Right forelimb (tissue), 1 donor: ENCODE measurements around the gene STMN1.
"Not testable (repeated sequence)": the region's sequence is repeated elsewhere in the genome, so short reads cannot be mapped to it uniquely, and the experiment has no call there.

Experiments
- DNase-seq: peaks from one replicate; pipeline ENCODE4 v3.0.0-alpha.2; 2018

The STMN1 gene

DNA sequence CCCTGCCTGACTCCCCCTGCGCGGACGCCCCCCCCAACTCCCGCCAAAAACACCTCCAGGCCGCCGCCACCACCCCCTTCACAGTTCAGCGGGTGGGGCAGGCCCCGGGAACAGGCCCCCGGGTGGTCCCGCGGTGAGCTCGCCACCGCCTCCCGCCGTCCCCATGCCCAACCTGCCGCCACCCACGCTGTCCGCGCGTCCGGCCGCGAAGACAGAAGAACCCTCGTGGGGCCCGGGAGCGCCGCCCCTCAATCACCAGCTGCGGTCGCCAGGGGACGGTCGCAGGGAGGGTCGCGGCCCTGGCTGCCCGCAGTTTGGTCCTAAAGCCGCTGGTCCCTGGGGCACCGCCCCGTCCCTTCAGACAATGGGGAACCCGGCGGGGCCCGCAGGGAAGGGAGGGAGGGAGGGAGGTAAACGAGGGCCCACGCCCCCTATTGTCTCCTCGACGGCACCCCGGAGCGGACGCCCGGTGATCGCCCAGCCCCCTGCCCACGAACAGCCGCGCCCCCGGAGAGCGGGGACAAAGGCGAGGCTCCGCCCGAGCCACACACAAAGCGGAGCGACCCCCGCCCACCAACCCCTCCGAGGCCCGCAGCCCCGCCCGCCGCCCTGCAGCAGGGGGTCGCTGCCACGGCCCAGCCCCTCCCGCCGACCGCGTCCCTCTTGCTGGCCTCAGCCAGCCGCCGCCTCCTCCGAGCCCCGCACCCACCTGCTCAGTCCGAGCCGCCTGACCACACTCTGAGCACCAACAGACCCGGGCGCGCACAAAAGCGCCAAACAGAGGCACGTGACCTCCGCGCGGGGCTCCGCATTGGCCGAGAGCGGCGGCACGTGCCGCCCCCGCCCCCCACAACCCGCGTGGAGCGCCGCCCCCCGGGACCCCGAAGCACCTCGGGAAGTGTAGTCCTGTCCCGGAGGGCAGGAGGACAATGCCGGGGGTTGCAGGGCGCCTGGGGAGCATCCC, at the start of gene STMN1:
Gene STMN1, minus strand, starts transcription at position 740 of the 964 bp plus-strand sequence. CDS start 1,743 bp downstream, outside the sequence.
- peak; percentile 96 for DNase-seq

GRCh38 chr1:25955553-25955952, 49.3 kb upstream of the STMN1 start:
- no peak for DNase-seq

DNA sequence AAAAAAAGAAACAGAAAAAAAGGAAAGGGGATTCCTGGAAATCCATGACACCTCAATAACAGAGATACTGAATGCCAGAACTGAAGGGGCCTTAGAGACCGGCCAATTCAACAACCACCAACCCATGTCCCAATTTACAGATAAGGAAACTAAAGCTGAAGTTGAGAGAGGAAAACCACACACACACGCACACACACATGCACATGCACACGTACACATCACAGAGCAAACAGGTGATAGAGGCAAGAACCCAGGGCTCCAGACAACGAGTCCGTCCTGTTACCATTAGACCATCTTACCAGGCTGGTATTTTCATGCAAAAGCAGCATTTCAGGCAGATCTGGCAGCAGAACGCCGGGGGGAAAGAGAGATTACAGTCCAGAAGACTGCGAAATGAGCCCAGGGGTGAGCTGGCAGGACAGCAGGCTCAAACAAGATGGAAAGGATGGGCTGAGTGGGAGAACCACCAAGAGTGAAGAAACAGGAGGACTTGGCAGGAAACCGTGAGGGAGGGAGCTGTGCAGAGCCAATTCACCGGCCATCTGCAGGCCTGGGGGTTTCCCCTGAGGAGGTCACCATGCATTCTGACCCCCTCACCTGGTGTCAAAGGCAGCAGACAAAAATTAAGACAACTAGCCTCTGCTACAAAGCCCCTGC, 48.2 kb upstream of the STMN1 start:
- no peak for DNase-seq

- peak; percentile 87 for DNase-seq
These were observed 46.7 kb upstream of the STMN1 start for GRCh38 chr1:25952841-25953401.

DNA sequence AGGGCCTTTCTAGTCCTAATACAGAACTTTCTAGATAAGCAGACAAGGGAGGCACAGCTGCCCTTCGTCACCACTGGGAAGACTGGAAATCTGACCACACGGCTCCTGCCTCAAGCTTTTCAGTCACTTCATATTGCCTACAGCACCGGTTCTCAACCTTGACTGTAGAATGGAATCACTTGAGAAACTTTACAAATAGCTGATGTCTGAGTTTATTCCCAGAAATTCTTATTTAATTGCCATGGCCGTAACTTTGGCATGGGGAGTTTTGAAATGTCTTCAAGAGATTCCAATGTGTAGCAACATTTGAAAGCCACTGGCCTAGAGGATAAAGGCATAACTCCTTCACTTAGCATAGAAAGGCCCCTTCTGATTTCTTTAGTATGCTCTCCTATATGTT, 42.4 kb upstream of the STMN1 start:
- DNase-seq = no peak

DNA sequence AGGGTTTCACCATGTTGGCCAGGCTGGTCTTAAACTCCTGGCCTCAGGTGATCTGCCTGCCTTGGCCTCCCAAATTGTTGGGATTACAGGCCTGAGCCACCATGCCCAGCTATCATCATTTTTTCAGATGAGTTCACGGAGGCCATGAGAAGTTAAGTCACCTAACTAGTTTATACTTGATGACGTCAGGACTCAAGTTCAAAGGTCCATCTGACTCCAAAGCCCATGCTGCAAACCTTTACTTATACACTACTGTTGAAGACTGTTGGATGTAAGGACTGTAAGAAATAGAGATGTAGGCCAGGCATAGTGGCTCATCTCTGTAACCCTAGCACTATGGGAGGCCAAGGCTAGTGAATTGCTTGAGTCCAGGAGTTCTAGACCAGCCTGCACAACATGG, 40.8 kb upstream of the STMN1 start:
- no peak for DNase-seq

- no peak for DNase-seq
These were observed 39.5 kb upstream of the STMN1 start for GRCh38 chr1:25945761-25946160.

GRCh38 chr1:25944986-25945385, 38.8 kb upstream of the STMN1 start:
- DNase-seq = no peak

- not testable (repeated sequence) for DNase-seq
These were observed 37.3 kb upstream of the STMN1 start for GRCh38 chr1:25943511-25943910.

DNA sequence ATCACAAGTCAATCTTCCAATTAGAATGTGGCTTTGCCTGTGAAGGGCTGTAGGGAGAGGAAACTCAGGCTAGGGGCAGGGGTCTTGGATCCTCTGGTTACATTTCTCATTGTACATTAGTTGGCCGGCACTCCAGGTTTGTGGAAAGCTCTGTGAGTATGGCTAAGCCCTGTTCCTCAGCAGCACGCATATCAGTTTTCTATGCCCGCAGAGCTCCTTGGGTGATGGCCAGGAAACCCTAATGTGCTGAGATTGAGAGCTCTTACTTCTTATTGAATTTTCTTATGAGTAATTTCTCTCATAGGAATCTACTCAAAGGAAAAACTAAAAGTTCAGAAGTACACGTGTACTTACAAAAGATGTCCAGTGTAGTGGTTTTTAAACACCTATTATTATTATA, 30.7 kb upstream of the STMN1 start:
- DNase-seq = no peak

- DNase-seq = no peak
These were observed 27.5 kb upstream of the STMN1 start for GRCh38 chr1:25933479-25934365.

- DNase-seq = not testable (repeated sequence)
These were observed 26.7 kb upstream of the STMN1 start for GRCh38 chr1:25932811-25933400.

GRCh38 chr1:25932321-25932720, 26.1 kb upstream of the STMN1 start:
- no peak for DNase-seq

DNA sequence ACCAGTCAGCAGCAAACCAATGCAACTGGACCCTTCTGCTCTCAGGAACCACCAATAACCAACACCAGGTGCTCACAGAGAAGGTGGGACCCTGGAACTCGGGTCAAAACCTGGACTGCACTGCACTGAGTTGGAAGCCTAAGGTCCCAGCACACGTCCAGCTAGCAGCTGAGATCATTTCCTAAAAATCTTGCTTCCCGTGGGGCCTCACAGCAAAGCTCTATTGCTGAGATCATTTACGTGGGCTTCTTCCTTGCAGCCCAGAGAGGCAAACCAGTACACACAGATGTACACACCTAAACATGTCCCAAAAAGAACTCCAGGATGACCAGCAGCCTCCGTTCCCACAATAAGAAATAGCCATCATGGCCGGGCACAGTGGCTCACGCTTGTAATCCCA, 22.8 kb upstream of the STMN1 start:
- no peak for DNase-seq

DNA sequence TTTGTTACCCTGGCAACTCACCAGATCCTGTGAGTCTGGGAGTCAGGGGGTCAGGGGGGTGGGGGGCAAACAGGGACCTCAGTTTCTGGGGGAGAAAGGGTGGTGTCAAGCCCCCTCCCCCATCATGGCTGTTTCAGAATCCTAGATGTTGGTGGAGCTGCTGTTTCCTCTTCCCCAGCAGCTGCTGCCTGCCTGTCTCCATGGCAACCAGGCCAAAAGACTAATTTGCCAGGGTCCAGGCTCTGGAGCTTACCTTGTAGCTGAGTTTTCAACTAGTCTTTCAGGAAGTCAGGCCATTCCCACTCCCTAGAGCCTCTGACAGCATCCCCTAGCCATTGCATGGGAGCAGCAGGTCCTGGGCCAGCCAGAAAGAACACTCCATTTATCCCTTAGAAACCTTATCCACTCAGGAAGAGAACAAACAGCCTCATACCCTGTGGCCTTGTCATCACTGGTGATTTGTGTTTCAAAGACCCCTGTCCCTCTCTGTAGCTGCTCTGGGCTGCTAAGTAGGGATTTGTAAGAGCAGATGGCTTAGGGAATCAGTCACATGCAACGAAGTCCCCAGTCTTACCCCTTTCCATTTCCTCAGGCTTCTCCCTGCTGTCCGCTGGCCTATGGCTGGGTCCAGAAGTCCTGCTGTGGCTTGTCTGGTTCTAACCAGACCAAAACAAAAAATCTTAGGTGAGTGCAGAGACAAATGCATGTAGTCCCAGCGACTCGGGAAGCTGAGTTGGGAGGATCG, 21.5 kb upstream of the STMN1 start:
- peak; percentile 57 for DNase-seq

GRCh38 chr1:25926731-25927496, 20.7 kb upstream of the STMN1 start:
- DNase-seq = peak; percentile 50

- no peak for DNase-seq
These were observed 18.2 kb upstream of the STMN1 start for GRCh38 chr1:25924454-25924853.

GRCh38 chr1:25922971-25923552, 16.8 kb upstream of the STMN1 start:
- DNase-seq = peak; percentile 78

DNA sequence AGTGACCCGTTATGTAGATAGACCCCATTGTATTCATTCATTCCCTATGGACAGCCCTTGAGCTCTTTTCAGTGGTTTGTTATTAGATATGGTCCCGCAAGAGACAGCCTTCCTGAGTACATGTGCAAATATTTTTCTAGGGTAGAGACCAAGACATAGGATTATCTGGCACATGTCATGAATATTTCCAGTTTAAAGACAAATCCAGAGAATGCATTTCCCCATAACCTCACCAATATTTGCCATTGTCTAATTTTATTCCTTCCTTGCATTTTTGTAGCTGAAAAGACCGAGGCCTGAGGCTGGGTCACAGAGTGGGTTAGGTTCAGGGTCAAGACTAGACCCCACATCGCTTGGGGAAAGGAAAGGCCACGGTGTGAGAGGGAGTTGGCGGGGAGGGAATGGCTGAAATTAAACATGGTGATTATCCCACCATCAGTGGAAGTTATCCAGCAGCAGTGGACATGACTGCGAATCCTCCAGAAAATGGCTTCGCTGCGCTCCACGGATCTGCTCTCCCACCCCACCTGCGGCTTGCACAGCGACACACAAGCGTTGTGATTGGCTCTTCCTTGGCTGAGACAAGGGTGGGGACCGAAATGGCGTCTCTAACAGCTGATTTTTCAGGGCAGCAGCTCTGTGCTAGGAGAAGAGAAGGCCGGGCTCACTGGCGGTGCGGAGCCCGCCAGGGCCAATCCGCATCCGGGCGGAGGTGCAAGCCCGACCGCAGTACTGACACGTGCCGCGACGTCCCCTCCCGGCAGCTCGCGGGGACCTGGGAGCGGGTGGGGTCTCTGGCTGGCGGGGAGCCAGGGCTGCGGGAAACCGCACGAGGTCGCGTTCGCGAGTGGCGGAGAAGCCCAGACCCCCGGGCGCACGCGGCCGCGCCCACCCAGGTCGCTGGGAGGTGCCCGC, 16.1 kb upstream of the STMN1 start:
- no peak for DNase-seq
